ENCODE data around the gene PTAFR.

DNA sequence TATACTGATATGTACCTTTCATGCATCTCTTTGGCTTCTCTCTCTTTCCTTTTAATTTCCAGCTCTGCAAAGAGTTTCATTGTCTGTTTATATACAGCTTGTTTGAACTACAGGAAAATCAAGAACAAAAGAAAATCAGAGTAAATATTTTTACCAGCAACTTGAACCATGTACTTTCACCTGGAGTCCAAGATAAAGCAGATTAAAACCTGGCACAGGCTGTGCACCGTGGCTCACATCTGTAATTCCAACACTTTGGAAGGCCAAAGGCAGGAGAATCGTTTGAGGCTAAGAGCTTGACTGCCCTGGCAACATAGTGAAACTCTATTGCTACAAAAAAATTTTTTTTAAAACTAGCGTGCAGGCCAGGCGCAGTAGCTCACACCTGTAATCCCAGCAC is 28.8 kb upstream of the PTAFR start:
- TF ChIP-seq, protein P1, sequence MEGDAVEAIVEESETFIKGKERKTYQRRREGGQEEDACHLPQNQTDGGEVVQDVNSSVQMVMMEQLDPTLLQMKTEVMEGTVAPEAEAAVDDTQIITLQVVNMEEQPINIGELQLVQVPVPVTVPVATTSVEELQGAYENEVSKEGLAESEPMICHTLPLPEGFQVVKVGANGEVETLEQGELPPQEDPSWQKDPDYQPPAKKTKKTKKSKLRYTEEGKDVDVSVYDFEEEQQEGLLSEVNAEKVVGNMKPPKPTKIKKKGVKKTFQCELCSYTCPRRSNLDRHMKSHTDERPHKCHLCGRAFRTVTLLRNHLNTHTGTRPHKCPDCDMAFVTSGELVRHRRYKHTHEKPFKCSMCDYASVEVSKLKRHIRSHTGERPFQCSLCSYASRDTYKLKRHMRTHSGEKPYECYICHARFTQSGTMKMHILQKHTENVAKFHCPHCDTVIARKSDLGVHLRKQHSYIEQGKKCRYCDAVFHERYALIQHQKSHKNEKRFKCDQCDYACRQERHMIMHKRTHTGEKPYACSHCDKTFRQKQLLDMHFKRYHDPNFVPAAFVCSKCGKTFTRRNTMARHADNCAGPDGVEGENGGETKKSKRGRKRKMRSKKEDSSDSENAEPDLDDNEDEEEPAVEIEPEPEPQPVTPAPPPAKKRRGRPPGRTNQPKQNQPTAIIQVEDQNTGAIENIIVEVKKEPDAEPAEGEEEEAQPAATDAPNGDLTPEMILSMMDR (conservative IDR thresholded peaks at IDR 0.05; ENCODE audit: low read depth, low read length) = no peak
- no peak for TF ChIP-seq EZH2 (IDR thresholded peaks at IDR 0.05; ENCODE audit: borderline replicate concordance, low read depth, low read length, poor library complexity, severe bottlenecking)
